ACHN (cell line): ENCODE data around the gene NFE2L3.
A peak's percentile ranks its signal among the peaks of the same experiment; 100 is the strongest.
"Not testable (repeated sequence)": the region's sequence is repeated elsewhere in the genome, so short reads cannot be mapped to it uniquely, and the experiment has no call there.

Source experiments
- DNase-seq: peaks from one replicate; pipeline ENCODE4 v3.0.0-alpha.2; 2015
- in situ Hi-C: cut with HindIII; loops from 2 replicates; pipeline ENCODE4 v1.10.0; 2017; ENCODE audit warnings: low sequenced_read_pairs, low pct_ligation_motif_present, low pct_unique_long_range_greater_than_20kb

Gene NFE2L3

DNA sequence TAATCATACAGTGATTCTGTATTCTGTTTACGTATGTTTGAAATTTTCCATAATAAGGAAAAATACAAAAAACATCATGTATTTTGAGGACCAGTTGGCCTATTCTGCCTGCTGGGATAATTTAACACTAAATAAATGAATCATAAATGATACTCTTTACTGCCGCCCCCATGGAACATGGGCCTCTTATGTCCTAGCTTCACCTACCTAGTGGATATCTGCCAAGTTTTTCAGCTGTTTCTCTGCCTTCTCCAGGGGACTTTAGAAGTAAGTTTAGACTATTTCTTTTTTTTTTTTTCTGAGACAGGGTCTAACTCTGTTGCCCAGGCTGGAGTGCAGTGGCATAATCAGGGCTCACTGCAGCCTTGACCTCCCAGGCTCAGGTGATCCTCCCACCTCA, 10.4 kb downstream of the NFE2L3 start:
- DNase-seq: no peak
- in situ Hi-C loops: no loop called here

DNA sequence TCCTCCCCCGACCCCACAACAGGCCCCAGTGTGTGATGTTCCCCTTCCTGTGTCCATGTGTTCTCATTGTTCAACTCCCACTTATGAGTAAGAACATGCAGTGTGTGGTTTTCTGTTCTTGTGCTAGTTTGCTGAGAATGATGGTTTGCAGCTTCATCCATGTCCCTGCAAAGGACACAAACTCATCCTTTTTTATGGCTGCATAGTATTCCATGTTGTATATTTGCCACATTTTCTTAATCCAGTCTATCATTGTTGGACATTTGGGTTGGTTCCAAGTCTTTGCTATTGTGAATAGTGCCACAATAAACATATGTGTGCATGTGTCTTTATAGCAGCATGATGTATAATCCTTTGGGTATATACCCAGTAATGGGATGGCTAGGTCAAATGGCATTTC, 11.8 kb downstream of the NFE2L3 start:
- DNase-seq, in situ Hi-C loops: not testable (repeated sequence)

- in situ Hi-C loops: no loop called here
Measured at GRCh38 chr7:26165950-26166683, 14.1 kb downstream of the NFE2L3 start.

GRCh38 chr7:26166684-26167266, 14.8 kb downstream of the NFE2L3 start:
- DNase-seq: no peak
- in situ Hi-C loops: no loop called here

More at GRCh38 chr7:26165950-26166683, 14.1 kb downstream of the NFE2L3 start:
- no peak for DNase-seq

GRCh38 chr7:26167303-26167934, 15.4 kb downstream of the NFE2L3 start:
- in situ Hi-C loops: no loop called here
- peak; percentile 34 for DNase-seq

DNA sequence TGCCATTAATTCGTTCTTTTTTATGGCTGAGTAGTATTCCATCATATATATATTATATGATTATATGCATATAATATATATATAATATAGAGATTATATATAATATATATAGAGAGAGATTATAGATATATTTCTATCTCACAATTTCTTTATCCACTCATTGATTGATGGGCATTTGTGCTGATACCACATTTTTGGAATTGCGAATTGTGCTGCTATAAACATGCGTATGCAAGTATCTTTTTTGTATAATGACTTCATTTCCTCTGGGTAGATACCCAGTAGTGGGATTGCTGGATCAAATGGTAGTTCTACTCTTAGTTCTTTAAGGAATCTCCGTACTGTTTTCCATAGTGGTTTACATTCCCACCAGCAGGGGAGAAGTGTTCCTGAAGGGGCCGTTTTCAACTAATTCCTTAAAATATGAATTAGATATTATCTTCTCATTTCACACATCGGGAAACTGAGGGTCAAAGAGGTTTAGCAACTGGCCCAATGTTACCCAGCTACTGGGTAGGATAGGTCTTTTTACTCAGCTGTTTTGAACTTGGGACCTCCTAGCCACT, 16.5 kb downstream of the NFE2L3 start:
- in situ Hi-C loops: no loop called here
- no peak for DNase-seq

DNA sequence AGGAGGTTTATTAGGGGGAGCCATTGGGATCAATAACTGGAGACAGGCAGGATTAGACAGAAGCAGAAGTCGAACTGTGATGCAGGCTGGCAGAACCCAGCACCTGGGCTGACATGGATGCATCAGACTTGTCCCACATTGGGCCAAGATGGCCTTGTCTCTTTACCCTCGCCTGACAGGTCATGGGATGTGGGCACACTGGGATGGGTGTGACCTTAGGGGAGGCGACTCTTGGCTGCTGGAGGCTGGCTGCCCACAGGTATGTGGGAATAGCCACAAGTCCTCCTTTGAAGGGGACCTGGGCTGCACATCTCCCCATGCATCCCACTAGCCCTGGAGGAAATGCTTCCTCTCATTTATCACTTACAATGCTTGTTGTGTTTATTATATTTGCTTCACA, 17.3 kb downstream of the NFE2L3 start:
- in situ Hi-C loops: no loop called here
- no peak for DNase-seq

DNA sequence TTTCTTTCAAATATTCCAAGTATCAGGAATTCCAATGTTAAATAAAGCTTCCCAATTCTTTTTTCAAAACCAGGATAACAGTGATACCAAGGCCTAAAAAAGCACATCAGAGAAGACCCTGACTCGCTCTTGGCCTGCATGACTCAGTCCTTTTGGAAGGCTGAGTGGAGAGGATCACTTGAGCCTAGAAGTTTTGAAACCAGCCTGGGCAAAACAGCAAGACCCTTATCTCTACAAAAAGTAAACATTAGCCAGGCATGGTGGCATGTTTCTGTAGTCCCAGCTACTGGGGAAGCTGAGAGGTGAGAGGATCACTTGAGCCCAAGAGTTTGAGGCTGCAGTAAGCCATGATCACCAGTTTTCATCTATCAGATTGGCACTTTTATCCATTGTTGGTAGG, 18.7 kb downstream of the NFE2L3 start:
- in situ Hi-C loops: no loop called here

DNA sequence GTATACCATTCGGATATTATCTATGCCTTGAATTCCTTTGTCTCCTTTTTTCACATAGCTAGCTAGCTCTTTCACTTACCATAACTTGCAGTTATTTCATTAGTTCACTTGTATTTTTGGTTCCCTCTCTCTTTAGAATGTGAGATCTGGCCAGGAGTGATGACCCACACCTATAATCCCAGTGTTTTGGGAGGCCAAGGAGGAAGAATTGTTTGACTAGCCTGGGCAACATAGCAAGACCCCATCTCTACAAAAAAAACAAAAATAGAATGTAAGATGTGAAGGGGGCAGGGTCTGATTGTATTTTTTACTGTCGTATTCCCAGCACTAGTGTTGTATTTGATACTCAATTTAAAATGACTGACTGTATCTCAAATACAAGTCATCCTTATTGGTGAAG, 19.6 kb downstream of the NFE2L3 start:
- in situ Hi-C loops: no loop called here

More for the DNA sequence above, 18.7 kb downstream of the NFE2L3 start:
- DNase-seq: no peak

DNA sequence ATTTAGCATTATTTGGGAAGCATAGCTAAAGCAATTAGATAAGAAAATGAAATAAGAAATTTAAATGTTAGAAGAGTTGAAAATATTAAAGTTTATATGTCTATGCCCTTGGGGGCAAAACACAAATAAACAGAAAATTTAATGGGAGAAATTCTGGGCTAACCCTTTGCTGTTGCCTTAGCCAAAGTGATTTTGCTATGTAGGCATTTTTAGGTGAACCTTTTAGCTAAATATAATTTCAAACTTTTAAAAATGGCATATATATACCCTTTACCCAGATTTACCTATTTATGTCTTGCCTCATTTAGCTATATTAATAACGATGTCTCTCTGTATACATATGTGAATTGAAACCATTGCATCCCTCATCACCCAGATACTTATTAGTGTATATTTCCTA, 20.1 kb downstream of the NFE2L3 start:
- in situ Hi-C loops: no loop called here
- DNase-seq: no peak

More for the DNA sequence above, 19.6 kb downstream of the NFE2L3 start:
- no peak for DNase-seq

GRCh38 chr7:26175903-26176302, 23.9 kb downstream of the NFE2L3 start:
- in situ Hi-C loops: loop anchor here (25.0 kb wide), 1 partner anchor 89 kb away; no protein-coding TSS in a partner anchor
- not testable (repeated sequence) for DNase-seq

- in situ Hi-C loops: loop anchor here (25.0 kb wide), 1 partner anchor 89 kb away; no protein-coding TSS in a partner anchor
- not testable (repeated sequence) for DNase-seq
Measured at GRCh38 chr7:26176696-26177095, 24.7 kb downstream of the NFE2L3 start.

DNA sequence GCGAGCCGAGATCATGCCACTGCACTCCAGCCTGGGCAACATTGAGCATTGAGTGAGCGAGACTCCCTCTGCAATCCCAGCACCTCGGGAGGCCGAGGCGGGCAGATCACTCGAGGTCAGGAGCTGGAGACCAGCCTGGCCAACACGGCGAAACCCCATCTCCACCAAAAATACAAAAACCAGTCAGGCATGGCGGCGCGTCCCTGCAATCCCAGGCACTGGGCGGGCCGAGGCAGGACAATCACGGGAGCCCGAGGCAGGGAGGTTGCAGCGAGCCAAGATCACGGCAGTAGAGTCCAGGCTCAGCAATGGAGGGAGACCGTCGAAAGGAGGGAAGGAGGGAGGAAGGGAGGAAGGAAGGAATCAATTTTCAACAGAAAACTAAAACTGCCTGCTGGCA, 25.3 kb downstream of the NFE2L3 start:
- DNase-seq: not testable (repeated sequence)
- in situ Hi-C loops: loop anchor here (25.0 kb wide), 1 partner anchor 90 kb away; no protein-coding TSS in a partner anchor

- no peak for DNase-seq
- in situ Hi-C loops: loop anchor here (25.0 kb wide), 1 partner anchor 91 kb away; no protein-coding TSS in a partner anchor
Measured at GRCh38 chr7:26178272-26178960, 26.4 kb downstream of the NFE2L3 start.

GRCh38 chr7:26179422-26179821, 27.4 kb downstream of the NFE2L3 start:
- in situ Hi-C loops: loop anchor here (25.0 kb wide), 1 partner anchor 92 kb away; no protein-coding TSS in a partner anchor

GRCh38 chr7:26179826-26180497, 28.0 kb downstream of the NFE2L3 start:
- no peak for DNase-seq
- in situ Hi-C loops: loop anchor here (25.0 kb wide), 1 partner anchor 93 kb away; no protein-coding TSS in a partner anchor

More at GRCh38 chr7:26179422-26179821, 27.4 kb downstream of the NFE2L3 start:
- DNase-seq: no peak

GRCh38 chr7:26180792-26181198, 28.8 kb downstream of the NFE2L3 start:
- in situ Hi-C loops: loop anchor here (25.0 kb wide), 1 partner anchor 93 kb away; no protein-coding TSS in a partner anchor
- no peak for DNase-seq
